Measurements from ENCODE around the gene AGBL3.
A peak's percentile ranks its signal among the peaks of the same experiment; 100 is the strongest.
"Not testable (repeated sequence)": the region's sequence is repeated elsewhere in the genome, so short reads cannot be mapped to it uniquely, and the experiment has no call there.

AGBL3 gene

GRCh38 chr7:134962270-134962780, 24.0 kb upstream of the AGBL3 start:
- H3K36me3 ChIP-seq (ENCODE audit: control insufficient read depth, insufficient read depth, low read length): peaks cover 41% of the 10 kb centered on the region
- no peaks in the 10 kb centered on the region for H3K27me3 ChIP-seq (ENCODE audit: control insufficient read depth, insufficient read depth, low read length, poor library complexity, severe bottlenecking)
- no peaks in the 10 kb centered on the region for H3K4me1 ChIP-seq (ENCODE audit: control insufficient read depth, insufficient read depth, low read length)
- H3K9me3 ChIP-seq (ENCODE audit: control insufficient read depth, low read length): no peaks in the 10 kb centered on the region
- H3K27ac ChIP-seq (ENCODE audit: insufficient read depth, low read depth, low read length, poor library complexity, severe bottlenecking): no peak overlapping the region
- no peak overlapping the region for H3K4me3 ChIP-seq (ENCODE audit: insufficient read depth, low read depth, low read length)

- no peaks in the 10 kb centered on the region for H3K27me3 ChIP-seq (ENCODE audit: control insufficient read depth, insufficient read depth, low read length, poor library complexity, severe bottlenecking)
- WGBS, 2 experiments: 95 to 96% methylated on average over 4 of the region's 4 CpGs
- no peak overlapping the region for H3K4me3 ChIP-seq (ENCODE audit: insufficient read depth, low read depth, low read length)
- H3K9me3 ChIP-seq (ENCODE audit: control insufficient read depth, low read length): no peaks in the 10 kb centered on the region
- no peak overlapping the region for H3K27ac ChIP-seq (ENCODE audit: insufficient read depth, low read depth, low read length, poor library complexity, severe bottlenecking)
- no peaks in the 10 kb centered on the region for H3K4me1 ChIP-seq (ENCODE audit: control insufficient read depth, insufficient read depth, low read length)
- peaks cover 35% of the 10 kb centered on the region for H3K36me3 ChIP-seq (ENCODE audit: control insufficient read depth, insufficient read depth, low read length)
Measured at GRCh38 chr7:134963036-134963435, 23.3 kb upstream of the AGBL3 start.

GRCh38 chr7:134966691-134967090, 19.6 kb upstream of the AGBL3 start:
- Histone ChIP-seq H3K27me3 (ENCODE audit: control insufficient read depth, insufficient read depth, low read length, poor library complexity, severe bottlenecking) (no peaks in the 10 kb centered on the region), H3K27ac (ENCODE audit: insufficient read depth, low read depth, low read length, poor library complexity, severe bottlenecking) (no peak overlapping the region), H3K36me3 (ENCODE audit: control insufficient read depth, insufficient read depth, low read length) (peaks cover 16% of the 10 kb centered on the region), H3K4me3 (ENCODE audit: insufficient read depth, low read depth, low read length) (no peak overlapping the region), H3K9me3 (ENCODE audit: control insufficient read depth, low read length) (no peaks in the 10 kb centered on the region), H3K4me1 (ENCODE audit: control insufficient read depth, insufficient read depth, low read length) (no peaks in the 10 kb centered on the region)
- 94 to 98% methylated on average over 3 of the region's 3 CpGs for WGBS, 2 experiments

- WGBS, 2 experiments: 94 to 100% methylated on average over 4 of the region's 4 CpGs
- H3K9me3 ChIP-seq (ENCODE audit: control insufficient read depth, low read length): no peaks in the 10 kb centered on the region
Measured at GRCh38 chr7:134968110-134968509, 18.2 kb upstream of the AGBL3 start.

GRCh38 chr7:134981645-134982044, 4.7 kb upstream of the AGBL3 start:
- whole genome bisulfite sequencing, 2 experiments: 92 to 93% methylated on average over 3 of the region's 3 CpGs
- not testable (repeated sequence) for H3K27me3 ChIP-seq (ENCODE audit: control insufficient read depth, insufficient read depth, low read length, poor library complexity, severe bottlenecking); H3K4me1 ChIP-seq (ENCODE audit: control insufficient read depth, insufficient read depth, low read length); H3K36me3 ChIP-seq (ENCODE audit: control insufficient read depth, insufficient read depth, low read length); H3K27ac ChIP-seq (ENCODE audit: insufficient read depth, low read depth, low read length, poor library complexity, severe bottlenecking); H3K4me3 ChIP-seq (ENCODE audit: insufficient read depth, low read depth, low read length); H3K9me3 ChIP-seq (ENCODE audit: control insufficient read depth, low read length)

More at GRCh38 chr7:134968110-134968509, 18.2 kb upstream of the AGBL3 start:
- Histone ChIP-seq H3K27me3 (ENCODE audit: control insufficient read depth, insufficient read depth, low read length, poor library complexity, severe bottlenecking) (no peaks in the 10 kb centered on the region), H3K36me3 (ENCODE audit: control insufficient read depth, insufficient read depth, low read length) (peaks cover 9% of the 10 kb centered on the region), H3K4me3 (ENCODE audit: insufficient read depth, low read depth, low read length) (no peak overlapping the region), H3K4me1 (ENCODE audit: control insufficient read depth, insufficient read depth, low read length) (no peaks in the 10 kb centered on the region), H3K27ac (ENCODE audit: insufficient read depth, low read depth, low read length, poor library complexity, severe bottlenecking) (no peak overlapping the region)

GRCh38 chr7:134985894-134986362, 380 bp upstream of the AGBL3 start:
- Histone ChIP-seq H3K27me3 (ENCODE audit: control insufficient read depth, insufficient read depth, low read length, poor library complexity, severe bottlenecking) (no peaks in the 10 kb centered on the region), H3K36me3 (ENCODE audit: control insufficient read depth, insufficient read depth, low read length) (no peaks in the 10 kb centered on the region), H3K27ac (ENCODE audit: insufficient read depth, low read depth, low read length, poor library complexity, severe bottlenecking) (peak overlapping the region; percentile 77), H3K9me3 (ENCODE audit: control insufficient read depth, low read length) (no peaks in the 10 kb centered on the region), H3K4me1 (ENCODE audit: control insufficient read depth, insufficient read depth, low read length) (no peaks in the 10 kb centered on the region), H3K4me3 (ENCODE audit: insufficient read depth, low read depth, low read length) (peak overlapping the region; percentile 80)
- WGBS, 2 experiments: 63 to 64% methylated on average over 8 of the region's 8 CpGs

- Histone ChIP-seq H3K27me3 (ENCODE audit: control insufficient read depth, insufficient read depth, low read length, poor library complexity, severe bottlenecking) (no peaks in the 10 kb centered on the region), H3K36me3 (ENCODE audit: control insufficient read depth, insufficient read depth, low read length) (peaks cover 4% of the 10 kb centered on the region), H3K9me3 (ENCODE audit: control insufficient read depth, low read length) (no peaks in the 10 kb centered on the region), H3K4me3 (ENCODE audit: insufficient read depth, low read depth, low read length) (no peak overlapping the region), H3K27ac (ENCODE audit: insufficient read depth, low read depth, low read length, poor library complexity, severe bottlenecking) (no peak overlapping the region), H3K4me1 (ENCODE audit: control insufficient read depth, insufficient read depth, low read length) (no peaks in the 10 kb centered on the region)
- 96 to 100% methylated on average over 1 to 4 of the region's 5 CpGs for WGBS, 2 experiments
Measured at GRCh38 chr7:134988161-134988560, 1.9 kb downstream of the AGBL3 start.

GRCh38 chr7:134991469-134992339, 5.4 kb downstream of the AGBL3 start:
- 84% methylated on average over 2 of the region's 2 CpGs for WGBS, 2 experiments
- Histone ChIP-seq H3K9me3 (ENCODE audit: control insufficient read depth, low read length) (no peaks in the 10 kb centered on the region), H3K27ac (ENCODE audit: insufficient read depth, low read depth, low read length, poor library complexity, severe bottlenecking) (no peak overlapping the region), H3K27me3 (ENCODE audit: control insufficient read depth, insufficient read depth, low read length, poor library complexity, severe bottlenecking) (no peaks in the 10 kb centered on the region), H3K4me3 (ENCODE audit: insufficient read depth, low read depth, low read length) (no peak overlapping the region), H3K36me3 (ENCODE audit: control insufficient read depth, insufficient read depth, low read length) (peaks cover 9% of the 10 kb centered on the region), H3K4me1 (ENCODE audit: control insufficient read depth, insufficient read depth, low read length) (no peaks in the 10 kb centered on the region)

GRCh38 chr7:134992626-134993179, 6.4 kb downstream of the AGBL3 start:
- H3K9me3 ChIP-seq (ENCODE audit: control insufficient read depth, low read length): no peaks in the 10 kb centered on the region
- no peaks in the 10 kb centered on the region for H3K4me1 ChIP-seq (ENCODE audit: control insufficient read depth, insufficient read depth, low read length)
- H3K27me3 ChIP-seq (ENCODE audit: control insufficient read depth, insufficient read depth, low read length, poor library complexity, severe bottlenecking): no peaks in the 10 kb centered on the region
- H3K36me3 ChIP-seq (ENCODE audit: control insufficient read depth, insufficient read depth, low read length): peaks cover 9% of the 10 kb centered on the region
- H3K27ac ChIP-seq (ENCODE audit: insufficient read depth, low read depth, low read length, poor library complexity, severe bottlenecking): no peak overlapping the region
- WGBS, 2 experiments: 90 to 97% methylated on average over 6 of the region's 6 CpGs
- H3K4me3 ChIP-seq (ENCODE audit: insufficient read depth, low read depth, low read length): no peak overlapping the region

- 91 to 98% methylated on average over 2 of the region's 2 CpGs for WGBS, 2 experiments
- no peaks in the 10 kb centered on the region for H3K4me1 ChIP-seq (ENCODE audit: control insufficient read depth, insufficient read depth, low read length)
- H3K27me3 ChIP-seq (ENCODE audit: control insufficient read depth, insufficient read depth, low read length, poor library complexity, severe bottlenecking): no peaks in the 10 kb centered on the region
- H3K27ac ChIP-seq (ENCODE audit: insufficient read depth, low read depth, low read length, poor library complexity, severe bottlenecking): no peak overlapping the region
- peaks cover 9% of the 10 kb centered on the region for H3K36me3 ChIP-seq (ENCODE audit: control insufficient read depth, insufficient read depth, low read length)
- no peak overlapping the region for H3K4me3 ChIP-seq (ENCODE audit: insufficient read depth, low read depth, low read length)
- H3K9me3 ChIP-seq (ENCODE audit: control insufficient read depth, low read length): no peaks in the 10 kb centered on the region
Measured at GRCh38 chr7:134993877-134994456, 7.7 kb downstream of the AGBL3 start.

All from ectodermal cell (in vitro differentiated cells).